ENCODE data around the gene RRAS2.
A peak's percentile ranks its signal among the peaks of the same experiment; 100 is the strongest.

Gene RRAS2

GRCh38 chr11:14229472-14229871 lies 129.5 kb downstream of the RRAS2 start:
- H3K27me3 ChIP-seq (ENCODE audit: control insufficient read depth, insufficient read depth, low read length): peaks cover 4% of the 10 kb centered on the region
- H3K36me3 ChIP-seq (ENCODE audit: control insufficient read depth, insufficient read depth, low read length): no peaks in the 10 kb centered on the region
- H3K9me3 ChIP-seq (ENCODE audit: control insufficient read depth, insufficient read depth, low read length): no peaks in the 10 kb centered on the region
- H3K4me1 ChIP-seq (ENCODE audit: control insufficient read depth, insufficient read depth, low read length): peaks cover 23% of the 10 kb centered on the region
- peak overlapping the region; percentile 24 for H3K4me3 ChIP-seq (ENCODE audit: low read depth, low read length)
- no peak overlapping the region for H3K9ac ChIP-seq (ENCODE audit: low read depth, low read length)

GRCh38 chr11:14228356-14228755 lies 130.6 kb downstream of the RRAS2 start:
- Histone ChIP-seq H3K9ac (ENCODE audit: low read depth, low read length) (no peak overlapping the region), H3K9me3 (ENCODE audit: control insufficient read depth, insufficient read depth, low read length) (no peaks in the 10 kb centered on the region), H3K4me3 (ENCODE audit: low read depth, low read length) (no peak overlapping the region), H3K27me3 (ENCODE audit: control insufficient read depth, insufficient read depth, low read length) (peaks cover 4% of the 10 kb centered on the region), H3K36me3 (ENCODE audit: control insufficient read depth, insufficient read depth, low read length) (no peaks in the 10 kb centered on the region), H3K4me1 (ENCODE audit: control insufficient read depth, insufficient read depth, low read length) (peaks cover 30% of the 10 kb centered on the region)

All from iPS-15b (cell line).